Activated T-cell treated with anti-CD3 and anti-CD28 coated beads for 24 hours (primary cell): Measurements from ENCODE around the gene TADA2A.

Source experiments
- DNase-seq: peaks from one replicate; pipeline ENCODE4 v3.0.0-alpha.2; 2020; ENCODE audit warnings: low read depth

TADA2A gene

GRCh38 chr17:37406635-37407461, at the start of gene TADA2A, which contains the start of gene ACACA:
Gene TADA2A (plus strand): TSS chr17:37406886. CDS start chr17:37411366, 4,480 bp downstream.
Gene ACACA (minus strand): TSS chr17:37406836. CDS start chr17:37406299, 537 bp downstream.
- DNase-seq: peak; percentile 75

GRCh38 chr17:37358098-37358829, 48.4 kb upstream of the TADA2A start:
- peak; percentile 26 for DNase-seq

GRCh38 chr17:37358830-37359681, 47.6 kb upstream of the TADA2A start:
- DNase-seq: peak; percentile 83

- DNase-seq: no peak
These were observed 47.0 kb upstream of the TADA2A start for GRCh38 chr17:37359682-37360188.

- DNase-seq: no peak
These were observed 46.1 kb upstream of the TADA2A start for GRCh38 chr17:37360632-37361031.

- no peak for DNase-seq
These were observed 45.1 kb upstream of the TADA2A start for GRCh38 chr17:37361543-37361942.

GRCh38 chr17:37365589-37365988, 41.1 kb upstream of the TADA2A start:
- no peak for DNase-seq

GRCh38 chr17:37368577-37368976, 38.1 kb upstream of the TADA2A start:
- DNase-seq: no peak

GRCh38 chr17:37373530-37374159, 33.0 kb upstream of the TADA2A start:
- DNase-seq: peak; percentile 52

GRCh38 chr17:37375706-37376105, 31.0 kb upstream of the TADA2A start, which contains the start of gene C17orf78:
Gene C17orf78 (plus strand): TSS chr17:37375985. CDS start chr17:37376093, 108 bp downstream.
- no peak for DNase-seq

GRCh38 chr17:37382056-37382455, 24.6 kb upstream of the TADA2A start:
- no peak for DNase-seq

- DNase-seq: no peak
These were observed 22.0 kb upstream of the TADA2A start for GRCh38 chr17:37384560-37385149.

- no peak for DNase-seq
These were observed 21.2 kb upstream of the TADA2A start for GRCh38 chr17:37385474-37385990.

- DNase-seq: no peak
These were observed 20.2 kb upstream of the TADA2A start for GRCh38 chr17:37386462-37386861.

GRCh38 chr17:37388266-37388665, 18.4 kb upstream of the TADA2A start:
- no peak for DNase-seq

- no peak for DNase-seq
These were observed 17.5 kb upstream of the TADA2A start for GRCh38 chr17:37389160-37389559.

- no peak for DNase-seq
These were observed 15.5 kb upstream of the TADA2A start for GRCh38 chr17:37391146-37391545.

- DNase-seq: no peak
These were observed 14.6 kb upstream of the TADA2A start for GRCh38 chr17:37392024-37392590.

- no peak for DNase-seq
These were observed 13.3 kb upstream of the TADA2A start for GRCh38 chr17:37393352-37393751.

GRCh38 chr17:37399265-37399803, 7.4 kb upstream of the TADA2A start:
- no peak for DNase-seq
